K562 (cell line): ENCODE data around the gene EIF3J. TPM values are rescaled to one million over a fixed set of nuclear protein-coding genes. Genes with fewer than 3 reads are reported as not detected.
A peak's percentile ranks its signal among the peaks of the same experiment; 100 is the strongest.

Experiments
- ATAC-seq: fragments of 200-7000 bp; cut with Tn5 transposase; 3 replicates; pipeline ENCODE4 v1.9.1; 2020; ENCODE audit warnings: moderate library complexity
- BruUV-seq: library from RNA; stranded (reverse); fragments of 400-500 nt; replicated peaks from 2 replicates; lab custom pipeline; 2021; lab: Mats Ljungman, UMichigan
- CTCF ChIA-PET: fragments of 300-600 bp; formaldehyde crosslinking; extraction: SDS; loops from one replicate; lab custom pipeline; 2021; ENCODE audit warnings: low intra/inter-chr PET ratio; lab: Yijun Ruan, JAX
- POLR2A ChIA-PET: fragments of 300-600, 350-650 bp; sonication (Branson Sonifier 250); formaldehyde crosslinking; extraction: SDS; loops from one replicate; lab custom pipeline; 2021; ENCODE audit warnings: antibody characterized with exemption, inconsistent platforms; lab: Yijun Ruan, JAX
- DNase-seq, 4 experiments: peaks; one replicate each; pipeline versions ENCODE4 v3.0.0 to v3.0.0-alpha.2; 2011 to 2018; ENCODE audit warnings: low spot score in 3 of 4, mixed read lengths in 3 of 4; ENCODE audit errors: extremely low read depth in 1 of 4
- FAIRE-seq: peaks from 2 replicates; lab custom pipeline; 2011; peaks lifted over from hg19 to GRCh38; lab: Jason Lieb, UNC
- H2AFZ ChIP-seq: 2 replicates; pipeline ENCODE4 v1.6.0; 2011; ENCODE audit warnings: low read depth, low read length, control low read depth, inconsistent platforms
- H3K27ac ChIP-seq: fragments of 200-600 bp; 3 replicates; pipeline ENCODE4 v1.8.0; 2011; ENCODE audit warnings: low read depth, mild to moderate bottlenecking, control low read depth, inconsistent platforms, low read length, moderate library complexity, mixed read lengths; ENCODE audit errors: extremely low read depth
- H3K27me3 ChIP-seq, 2 experiments: fragments of 300-600 bp in 1 of 2; 2 replicates in 1 of 2; 3 replicates in 1 of 2; pipeline versions ENCODE4 v1.6.0 to v1.8.0; 2011; ENCODE audit warnings: inconsistent platforms in 2 of 2, low read length in 2 of 2, mild to moderate bottlenecking in 1 of 2, mixed read lengths in 1 of 2, moderate library complexity in 1 of 2; ENCODE audit not compliant: control insufficient read depth in 2 of 2, insufficient read depth in 2 of 2
- H3K36me3 ChIP-seq: fragments of 300-600 bp; 3 replicates; pipeline ENCODE4 v1.8.0; 2011; ENCODE audit warnings: mild to moderate bottlenecking, low read length, inconsistent platforms; ENCODE audit not compliant: control insufficient read depth, insufficient read depth
- H3K4me1 ChIP-seq, 2 experiments: fragments of 200-600 bp in 1 of 2; replicated peaks in 1 of 2; 2 replicates in 1 of 2; 3 replicates in 1 of 2; pipeline versions ENCODE4 v1.5.1 to v1.8.0; 2011; ENCODE audit warnings: inconsistent platforms in 2 of 2, low read length in 2 of 2, mild to moderate bottlenecking in 1 of 2, mixed read lengths in 1 of 2, moderate library complexity in 1 of 2; ENCODE audit not compliant: control insufficient read depth in 2 of 2, insufficient read depth in 2 of 2
- H3K4me2 ChIP-seq: 2 replicates; pipeline ENCODE4 v1.6.1; 2011; ENCODE audit warnings: low read length, control low read depth, inconsistent platforms, mixed read lengths; ENCODE audit not compliant: insufficient read depth
- H3K4me3 ChIP-seq: fragments of 200-600 bp; sonication (generic), shearing (Covaris generic); 2 replicates; pipeline ENCODE4 v1.5.1; 2016; ENCODE audit warnings: control low read depth, inconsistent platforms
- H3K79me2 ChIP-seq: fragments of 200-600 bp; 3 replicates; pipeline ENCODE4 v1.8.0; 2011; ENCODE audit warnings: low read length, inconsistent platforms; ENCODE audit not compliant: control insufficient read depth, insufficient read depth
- H3K9ac ChIP-seq, 2 experiments: 2 replicates each; pipeline versions ENCODE4 v1.6.0 to v1.6.1; 2011; ENCODE audit warnings: low read depth in 2 of 2, low read length in 2 of 2, control low read depth in 1 of 2, inconsistent platforms in 1 of 2, mild to moderate bottlenecking in 1 of 2, mixed read lengths in 1 of 2; ENCODE audit not compliant: insufficient read depth in 1 of 2
- H3K9me1 ChIP-seq: one replicate; pipeline ENCODE4 v1.6.0; 2011; ENCODE audit warnings: inconsistent platforms, mild to moderate bottlenecking, low read length, moderate library complexity; ENCODE audit not compliant: control insufficient read depth, insufficient read depth
- H3K9me3 ChIP-seq: replicated peaks from 2 replicates; pipeline ENCODE4 v1.5.1; 2011; ENCODE audit warnings: low read depth, low read length, inconsistent platforms; ENCODE audit not compliant: control insufficient read depth, insufficient read depth
- H4K20me1 ChIP-seq: replicated peaks from 2 replicates; pipeline ENCODE4 v1.6.1; 2011; ENCODE audit warnings: low read length, inconsistent platforms, mixed read lengths; ENCODE audit not compliant: control insufficient read depth, insufficient read depth
- CTCFL ChIP-seq: IDR thresholded peaks from 2 replicates; pipeline ENCODE4 v1.6.1; 2011; ENCODE audit warnings: borderline replicate concordance, low read depth, mild to moderate bottlenecking, moderate library complexity, low read length; ENCODE audit not compliant: insufficient read depth, poor library complexity, severe bottlenecking
- GTF3C2 ChIP-seq: IDR thresholded peaks from 3 replicates; pipeline ENCODE4 v1.6.1; 2011; ENCODE audit warnings: borderline replicate concordance, mild to moderate bottlenecking, moderate library complexity; ENCODE audit not compliant: insufficient read length; ENCODE audit errors: extremely low read depth
- KLF10 ChIP-seq: fragments of 250-450 bp; sonication (Bioruptor Pico); IDR thresholded peaks from 2 replicates; pipeline ENCODE4 v1.6.1; 2021; ENCODE audit warnings: matching md5 sums
- POLR2A ChIP-seq: fragments of 450-650 bp; conservative IDR thresholded peaks from 2 replicates; pipeline ENCODE4 v1.6.1; 2016
- POLR2AphosphoS2 ChIP-seq: IDR thresholded peaks from 2 replicates; pipeline ENCODE4 v1.6.1; 2012; ENCODE audit warnings: low read length, improper control_type of control experiment
- POLR2B ChIP-seq: fragments of 450-650 bp; IDR thresholded peaks from 2 replicates; pipeline ENCODE4 v1.6.1; 2018; ENCODE audit warnings: low read depth; ENCODE audit not compliant: partially characterized antibody
- RBM22 ChIP-seq: fragments of 200-400 bp; formaldehyde crosslinking; IDR thresholded peaks from 2 replicates; pipeline ENCODE4 v1.6.1; 2018; ENCODE audit warnings: low read length, low read depth; ENCODE audit not compliant: poor library complexity, severe bottlenecking
- SUPT5H ChIP-seq: fragments of 450-650 bp; IDR thresholded peaks from 2 replicates; pipeline ENCODE4 v1.6.1; 2016
- ZEB2 ChIP-seq: fragments of 450-650 bp; IDR thresholded peaks from 2 replicates; pipeline ENCODE4 v1.6.1; 2016
- WGBS: fragments of 100-300 bp; shearing (Covaris generic); methylation state at CpG from one replicate; pipeline ENCODE4 v1.1.6; 2016; ENCODE audit warnings: low coverage, mixed read lengths; ENCODE audit not compliant: insufficient coverage; ENCODE audit errors: missing lambda C conversion rate; 5-methylcytosine and 5-hydroxymethylcytosine counted together
- in situ Hi-C: fragments of 300-500 bp; cut with MboI; formaldehyde crosslinking; loops from 4 replicates; pipeline ENCODE4 v1.15.0; 2018; ENCODE audit warnings: inconsistent platforms, mixed read lengths
- intact Hi-C: fragments of 100-400 bp; cut with micrococcal nuclease; formaldehyde crosslinking; loops from 2 replicates; pipeline ENCODE4 v1.14.2; 2022
- polyA plus RNA-seq, 8 experiments: library from polyadenylated mRNA; depleted of rRNA in 4 of 8; stranded (reverse) in 5 of 8; unstranded in 3 of 8; fragments of >200 nt; fragmentation: Nextera tagmentation in 2 of 8; fragmentation: Illumina TruSeq in 1 of 8; extraction: Ambion mirVana in 2 of 8; extraction: Trizol in 1 of 8; gene quantifications; 2 replicates each; pipeline versions ENCODE4 v1.2.1 to v1.2.3, GENCODE V29; 2011 to 2014; ENCODE audit warnings: inconsistent platforms in 1 of 8, missing spikeins in 1 of 8
- total RNA-seq, 7 experiments: library from RNA; depleted of rRNA in 6 of 7; stranded (reverse); fragments of >200 nt in 6 of 7; fragmentation: Illumina TruSeq in 2 of 7; extraction: Trizol in 2 of 7; gene quantifications; 2 replicates each; pipeline versions ENCODE4 v1.2.1 to v1.2.3, GENCODE V29; 2011 to 2021; ENCODE audit warnings: low replicate concordance in 1 of 7

EIF3J gene
- total and polyA plus RNA-seq, 9 of the 15 experiments (the other 6 are each of a cell fraction or from before 2014, with no cell fraction given): 44.2 to 217 (median 151) TPM

- no peak for DNase-seq
- BruUV-seq: TSS peak; percentile 22
- TF ChIP-seq GTF3C2 (no peak), POLR2A (peak; percentile 62; the same call in 1 of the 2 replicates), POLR2AphosphoS2 (peak; percentile 87), ZEB2 (no peak), SUPT5H (peak; percentile 56), RBM22 (peak; percentile 46), POLR2B (peak; percentile 58), CTCFL (no peak), KLF10 (CRISPR knock-in tag) (0 out of 2 replicates have a peak, but pooled peaks have one; percentile 18)
- TF ChIP-seq, all 486 proteins: peak for 6
- no peak overlapping the region for H3K4me3 ChIP-seq
- H4K20me1 ChIP-seq: no peaks in the 10 kb centered on the region
- no peaks in the 10 kb centered on the region for H3K9me3 ChIP-seq
- in situ Hi-C loops (no loop called here), intact Hi-C loops (loop anchor here (10.0 kb wide), 1 partner anchor 315 kb away; no protein-coding TSS in a partner anchor)
- no peaks in the 10 kb centered on the region for H3K9me1 ChIP-seq
- H3K4me1 ChIP-seq: peaks cover 0 to 1% of the 10 kb centered on the region in 2 experiments; a peak in 1 of 5 replicates
- H3K27me3 ChIP-seq: no peaks in the 10 kb centered on the region
- no peak overlapping the region for H2AFZ ChIP-seq
- FAIRE-seq: no peak
- ChIA-PET CTCF (no interaction called here), POLR2A (interaction anchor here (0.5 to 1.0 kb wide), 4 partner anchors 9 to 157 kb away, joined by 3 to 4 read pairs (median 3); no protein-coding TSS in a partner anchor)
- peaks cover 4% of the 10 kb centered on the region; the same call in 2 of the 3 replicates for H3K79me2 ChIP-seq
- peaks cover 32% of the 10 kb centered on the region; the same call in 1 of the 3 replicates for H3K36me3 ChIP-seq
- WGBS: 71% methylated on average over 10 of the region's 10 CpGs
- no peak overlapping the region for H3K4me2 ChIP-seq
- no peak overlapping the region for H3K9ac ChIP-seq
- ATAC-seq: peak; percentile 34
- H3K27ac ChIP-seq: no peak overlapping the region
Observed at GRCh38 chr15:44529864-44530604, 6.9 kb upstream of the EIF3J start.
